HG02610 (cell line): ENCODE data around the gene MUSTN1.

Experiments
- ATAC-seq: cut with Tn5 transposase; IDR thresholded peaks from one replicate; pipeline ENCODE4 v1.9.1; 2021; ENCODE audit warnings: mild to moderate bottlenecking, moderate library complexity; ENCODE audit not compliant: unreplicated experiment

The MUSTN1 gene

GRCh38 chr3:52787672-52788625, 46.9 kb downstream of the MUSTN1 start:
- no peak for ATAC-seq

- no peak for ATAC-seq
Measured at GRCh38 chr3:52787246-52787645, 47.6 kb downstream of the MUSTN1 start.

- no peak for ATAC-seq
Measured at GRCh38 chr3:52786330-52787215, 48.2 kb downstream of the MUSTN1 start.

GRCh38 chr3:52784931-52785590, 49.8 kb downstream of the MUSTN1 start:
- ATAC-seq = no peak

GRCh38 chr3:52784021-52784621, 50.7 kb downstream of the MUSTN1 start:
- ATAC-seq = no peak

GRCh38 chr3:52783211-52783555, 51.6 kb downstream of the MUSTN1 start:
- no peak for ATAC-seq
